Stimulated activated CD4-positive, alpha-beta T cell treated with anti-CD3 and anti-CD28 coated beads, TNF-alpha, amount 100 ng/mL, for 4 hours (primary cell): ENCODE data around the gene LRRTM4.

Experiments
- DNase-seq, 3 experiments: peaks; one replicate each; pipeline ENCODE4 v3.0.0-alpha.2; 2020; ENCODE audit warnings: low read depth in 3 of 3

Gene LRRTM4

DNA sequence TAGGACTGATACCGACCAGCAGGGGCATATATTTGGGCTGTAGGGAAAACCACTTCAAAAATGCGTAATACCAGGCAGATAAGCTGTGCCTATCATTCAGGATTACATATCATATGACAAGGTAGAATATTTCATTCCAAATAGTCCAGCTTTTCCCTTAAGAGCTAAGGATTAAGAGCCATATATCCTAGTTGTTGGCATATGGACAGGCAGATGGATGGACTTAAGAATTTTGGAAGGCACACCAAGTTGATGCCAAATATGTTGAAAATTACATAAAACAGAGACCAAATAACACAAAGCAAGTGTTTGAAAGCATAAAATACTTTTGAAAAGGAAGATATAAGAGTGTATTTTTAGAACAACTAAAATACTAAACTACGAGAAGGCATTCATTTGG lies 52.1 kb downstream of the LRRTM4 start:
- DNase-seq: no peak

GRCh38 chr2:77469106-77469505 lies 53.1 kb downstream of the LRRTM4 start:
- no peak for DNase-seq

- no peak for DNase-seq
Measured at GRCh38 chr2:77459840-77460239, 62.3 kb downstream of the LRRTM4 start.

DNA sequence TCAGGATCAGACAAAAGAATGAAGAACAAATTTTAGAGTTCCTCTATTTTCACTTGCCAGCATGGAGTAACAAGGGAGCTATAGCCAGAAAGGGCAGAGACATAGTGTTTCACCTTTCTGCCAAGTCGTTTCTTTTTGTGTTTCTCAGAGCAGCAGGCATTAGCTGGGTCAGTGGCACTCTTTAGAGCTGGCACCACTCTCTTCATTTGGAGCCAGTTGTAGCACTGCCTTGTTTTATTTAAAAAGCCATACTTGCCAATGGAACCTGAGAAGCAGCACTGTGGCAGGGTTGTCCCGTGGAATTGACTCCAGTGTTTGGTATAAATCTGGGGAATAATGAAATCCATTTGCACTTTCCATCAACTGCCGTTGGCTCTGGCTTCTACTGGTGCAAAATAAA lies 64.0 kb downstream of the LRRTM4 start:
- DNase-seq: no peak

DNA sequence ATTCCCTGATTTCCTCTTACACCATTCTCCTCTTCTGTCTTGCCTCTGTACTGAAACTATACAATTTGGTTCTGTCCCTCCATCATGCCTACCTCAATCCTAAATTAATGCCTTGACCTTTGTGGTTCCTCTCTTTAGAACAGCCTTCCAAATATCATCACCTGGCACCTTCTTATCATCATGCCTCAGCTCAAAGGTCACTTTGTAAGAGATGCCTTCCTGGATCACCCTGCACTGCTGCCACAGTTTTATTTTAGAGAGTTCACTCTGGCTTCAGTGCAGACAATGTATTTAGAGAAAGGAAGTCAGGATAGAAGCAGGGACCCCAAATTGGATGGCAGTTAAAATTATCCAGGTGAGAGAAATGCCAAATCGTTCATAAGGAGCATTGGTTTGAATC lies 64.5 kb downstream of the LRRTM4 start:
- DNase-seq: no peak

DNA sequence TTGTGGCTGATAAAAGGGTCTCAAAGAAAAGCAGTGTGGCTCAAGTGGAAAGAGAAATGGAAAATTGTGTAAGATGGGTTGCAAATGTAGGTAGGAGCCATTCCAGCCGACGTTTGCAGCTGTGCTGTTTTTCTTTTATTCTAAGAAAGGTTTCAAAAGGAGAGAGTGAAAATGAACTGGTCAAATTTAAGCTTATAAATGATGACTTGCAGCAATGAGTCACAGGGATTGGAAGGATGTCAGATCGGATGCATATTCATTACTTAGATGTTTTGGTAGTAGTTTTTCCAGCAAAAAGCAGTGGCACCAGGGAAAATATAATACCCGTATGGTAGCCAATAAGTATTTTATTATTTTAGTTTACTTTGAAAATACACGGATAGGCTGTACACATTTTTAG lies 79.1 kb downstream of the LRRTM4 start:
- DNase-seq: no peak

DNA sequence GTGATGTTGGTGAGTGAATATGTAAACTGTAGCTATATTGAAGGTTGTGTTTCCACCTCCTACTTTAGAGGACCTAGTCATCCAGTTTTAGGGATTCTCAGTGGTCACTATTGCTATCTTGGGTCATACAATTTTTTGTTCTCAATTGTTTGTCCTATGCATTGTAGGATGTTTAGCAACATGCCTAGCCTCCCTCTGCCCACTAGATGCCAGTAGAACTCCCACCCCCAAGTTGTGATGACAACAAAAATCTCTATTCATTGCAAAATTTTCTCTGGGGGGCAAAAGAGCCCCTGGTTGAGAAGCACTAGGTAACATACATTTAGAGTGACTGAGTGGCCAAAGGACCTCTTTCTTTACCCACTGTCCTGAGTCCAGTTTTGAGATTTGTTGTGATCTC lies 87.3 kb downstream of the LRRTM4 start:
- DNase-seq: no peak

- DNase-seq: no peak
Measured at GRCh38 chr2:77428946-77429345, 93.2 kb downstream of the LRRTM4 start.

DNA sequence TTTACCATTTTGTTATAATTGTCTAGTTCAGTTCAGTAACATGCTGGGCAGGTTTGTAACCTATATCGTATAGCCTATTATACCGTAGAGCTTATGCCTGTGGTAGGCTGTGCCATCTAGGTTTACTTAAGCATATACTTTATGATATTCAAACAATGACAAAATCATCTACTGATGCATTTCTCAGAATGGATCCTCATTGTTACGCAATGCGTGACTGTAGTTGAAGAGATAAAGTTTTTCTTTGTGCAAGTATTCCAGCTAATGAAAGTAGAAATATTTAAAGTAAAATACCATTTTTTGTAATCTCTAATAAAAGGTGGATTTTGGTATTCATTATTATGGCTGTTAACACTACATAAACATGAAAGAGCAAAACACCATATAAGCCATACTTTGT lies 100.2 kb downstream of the LRRTM4 start:
- no peak for DNase-seq

DNA sequence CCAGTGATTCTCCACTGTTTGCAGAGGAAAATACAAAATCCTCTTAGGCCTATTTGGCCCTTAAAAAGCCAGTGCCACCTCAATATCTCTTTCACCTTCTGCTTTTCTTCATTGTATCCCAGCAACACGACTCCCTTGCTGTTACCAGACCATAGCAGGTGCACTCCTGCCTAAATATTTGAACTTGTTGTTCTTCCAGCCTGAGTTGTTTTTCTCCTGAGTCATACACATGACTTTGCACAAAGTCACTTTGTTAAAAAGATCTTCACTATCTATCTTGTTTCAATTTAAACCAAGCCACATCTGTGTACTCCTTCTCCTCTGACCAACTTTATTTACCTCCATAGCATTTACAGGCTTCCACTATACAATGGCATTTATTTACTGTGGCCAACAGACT lies 103.6 kb downstream of the LRRTM4 start:
- no peak for DNase-seq

- DNase-seq: no peak
Measured at GRCh38 chr2:77404189-77404588, 118.0 kb downstream of the LRRTM4 start.

GRCh38 chr2:77398970-77399600 lies 123.1 kb downstream of the LRRTM4 start:
- DNase-seq: no peak

DNA sequence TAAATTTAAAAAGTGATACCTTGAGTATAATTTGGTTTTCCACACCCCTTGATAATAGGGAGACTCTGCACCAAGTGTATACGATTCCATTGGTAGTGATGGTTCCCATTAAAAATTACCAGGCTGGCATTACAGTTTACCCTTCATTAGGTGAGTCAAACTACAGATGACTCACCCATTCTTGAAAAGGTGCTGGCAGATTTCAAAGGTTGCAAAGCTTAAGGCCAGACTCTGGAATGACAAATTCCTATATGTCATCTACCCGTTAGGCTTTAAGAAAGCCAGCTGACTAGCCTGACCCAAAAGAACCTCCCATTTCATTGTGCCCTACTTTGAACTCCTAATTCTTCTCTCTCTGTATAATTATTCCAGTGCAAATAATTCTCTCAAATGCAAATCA lies 124.4 kb downstream of the LRRTM4 start:
- no peak for DNase-seq

GRCh38 chr2:77395011-77395410 lies 127.2 kb downstream of the LRRTM4 start:
- DNase-seq: no peak

GRCh38 chr2:77391119-77391518 lies 131.1 kb downstream of the LRRTM4 start:
- no peak for DNase-seq

DNA sequence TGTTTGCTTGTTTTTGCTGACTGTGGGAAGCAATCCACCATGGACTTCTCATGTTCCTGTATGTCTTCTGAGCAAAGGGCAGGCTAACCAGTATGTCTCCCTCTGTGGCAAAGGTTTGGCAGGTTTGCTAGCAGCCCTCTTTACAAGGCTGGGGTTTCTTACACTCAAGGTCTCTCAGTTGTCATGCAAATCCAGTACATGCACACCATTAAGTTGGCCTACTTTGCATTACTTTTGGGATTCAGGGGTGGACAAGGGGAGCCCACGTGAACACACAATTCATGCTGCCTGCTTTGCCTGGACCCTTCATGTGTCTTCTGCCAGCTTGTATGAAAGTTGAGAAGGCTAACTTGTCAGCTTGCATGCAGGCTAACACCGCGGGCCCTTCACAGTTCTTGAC lies 134.9 kb downstream of the LRRTM4 start:
- DNase-seq: no peak

GRCh38 chr2:77372636-77373035 lies 149.5 kb downstream of the LRRTM4 start:
- DNase-seq: no peak

DNA sequence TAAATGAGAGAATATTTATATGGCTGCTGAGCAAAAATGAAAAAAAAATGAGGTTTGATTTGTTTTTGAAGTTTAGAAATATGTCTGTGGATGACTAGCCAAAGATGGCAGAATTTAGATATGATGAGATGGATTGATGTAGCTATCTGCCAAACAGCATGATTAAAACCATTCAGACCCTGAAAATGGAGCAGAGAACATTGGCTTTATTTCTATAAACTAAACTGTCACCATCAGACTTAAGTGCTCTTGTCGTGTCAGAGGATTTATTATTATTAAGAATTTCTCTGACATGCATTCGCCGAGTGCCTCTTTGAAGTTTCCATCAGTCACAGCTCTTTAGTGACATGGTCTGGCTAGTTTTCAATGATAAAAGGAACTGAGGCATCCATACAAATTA lies 151.7 kb downstream of the LRRTM4 start:
- no peak for DNase-seq

GRCh38 chr2:77363277-77363676 lies 158.9 kb downstream of the LRRTM4 start:
- no peak for DNase-seq

DNA sequence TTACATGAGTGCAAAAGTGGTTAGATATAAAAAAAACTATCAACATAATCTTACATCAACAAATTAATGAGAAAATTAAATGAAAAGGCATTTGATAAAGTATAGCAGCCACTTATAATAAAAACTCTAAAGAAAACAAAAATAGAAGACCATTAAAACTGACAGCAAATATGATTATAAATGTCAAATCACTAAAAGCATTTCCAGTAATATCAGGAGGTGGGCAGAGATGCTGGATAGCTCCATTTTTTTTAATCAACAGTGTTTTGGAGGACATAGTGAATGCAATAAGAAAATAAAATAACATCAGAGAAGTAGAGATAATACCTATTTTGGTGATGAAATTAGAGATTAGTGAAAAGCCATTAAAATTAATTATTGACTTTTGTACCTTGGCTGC lies 173.4 kb downstream of the LRRTM4 start:
- no peak for DNase-seq

DNA sequence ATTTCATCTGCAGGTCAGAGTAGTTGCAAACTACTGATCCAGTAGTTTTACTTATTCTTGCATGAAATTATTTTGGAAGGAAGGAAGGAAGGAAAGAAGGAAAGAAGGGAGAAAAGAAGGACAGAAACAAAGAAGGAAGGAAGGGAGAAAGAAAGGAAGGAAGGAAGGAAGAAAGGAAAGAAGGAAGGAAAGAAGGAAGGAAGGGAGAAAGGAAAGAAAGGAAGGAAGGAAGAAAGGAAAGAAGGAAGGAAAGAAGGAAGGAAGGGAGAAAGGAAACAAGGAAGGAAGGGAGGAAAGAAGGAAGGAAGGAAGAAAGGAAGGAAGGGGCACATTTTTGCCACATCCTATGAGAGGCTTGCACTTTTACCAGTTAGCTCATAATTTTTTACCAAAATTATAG lies 186.2 kb downstream of the LRRTM4 start:
- DNase-seq: no peak

DNA sequence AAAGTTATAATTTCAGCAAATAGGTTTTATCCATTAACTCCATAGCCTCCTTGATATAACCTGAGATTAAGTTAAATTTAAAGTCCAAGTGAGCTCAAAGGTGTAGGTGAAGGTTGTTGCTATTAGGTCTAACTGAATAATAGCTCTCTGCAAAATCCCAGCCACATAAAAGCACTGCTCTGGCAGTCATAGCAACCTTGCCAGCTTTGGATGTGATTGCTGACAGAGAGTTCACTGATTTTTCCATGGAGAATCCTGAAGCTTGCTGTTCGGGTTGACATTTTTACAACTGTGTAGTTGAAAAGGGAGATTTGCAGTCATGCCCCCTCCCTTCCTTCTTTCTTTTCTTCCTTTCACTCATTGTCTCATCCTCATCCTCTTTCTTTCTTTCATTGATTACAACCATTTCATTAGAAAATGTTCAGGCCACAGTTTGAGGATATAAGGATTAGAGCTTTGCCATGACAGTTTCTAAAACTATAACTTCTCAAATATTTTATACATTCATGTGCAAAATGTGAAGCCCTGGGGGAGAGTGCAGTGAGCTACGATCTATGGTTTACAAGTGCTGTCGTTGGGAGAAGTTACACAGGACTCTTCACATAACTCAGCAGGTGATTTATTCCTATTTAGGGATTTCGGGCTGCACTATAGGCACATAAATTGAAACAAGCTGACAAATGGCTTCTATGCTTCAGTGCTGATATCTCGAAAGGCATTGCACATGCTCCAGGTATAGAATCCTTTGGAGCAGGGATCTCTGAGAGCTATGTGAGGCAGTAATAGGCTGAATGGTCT lies 193.8 kb downstream of the LRRTM4 start:
- no peak for DNase-seq

GRCh38 chr2:77325395-77325794 lies 196.8 kb downstream of the LRRTM4 start:
- DNase-seq: no peak

- no peak for DNase-seq
Measured at GRCh38 chr2:77322431-77322830, 199.7 kb downstream of the LRRTM4 start.
